ENCODE measurements around the gene PGAP3. TPM values are rescaled to one million over a fixed set of nuclear protein-coding genes. Genes with fewer than 3 reads are reported as not detected.

Gene PGAP3
- total RNA-seq, 1 experiment from 2014 or later, result 21.8 TPM

- TF ChIP-seq TCF7L2 (IDR thresholded peaks at IDR 0.05; ENCODE audit: low read depth, low read length), result no peak
- intact Hi-C loops (cut with micrococcal nuclease; ENCODE audit: unreplicated experiment) (no loop called here), in situ Hi-C loops (cut with HindIII; ENCODE audit: low pct_unique_long_range_greater_than_20kb, low sequenced_read_pairs) (no loop called here)
- no peak overlapping the region for H3K4me3 ChIP-seq (ENCODE audit: low read depth in 2 of 2, low read length in 2 of 2)
- DNase-seq (ENCODE audit: low read depth, low spot score) (no peak), ATAC-seq (no peak; the same call in 1 of the 2 replicates)
- no peaks in the 10 kb centered on the region for H3K27me3 ChIP-seq (ENCODE audit: control insufficient read depth, insufficient read depth, low read length)
- ChIA-PET POLR2A (no interaction called here), CTCF (interaction anchor here (0.8 to 1.7 kb wide), 6 partner anchors 13 to 67 kb away, joined by 3 to 5 read pairs (median 4); no protein-coding TSS in a partner anchor)
- no TSS peak for BruUV-seq (replicated peaks)
- no peaks in the 10 kb centered on the region for H3K36me3 ChIP-seq (ENCODE audit: control insufficient read depth, insufficient read depth, low read length)
- peak overlapping the region; percentile 54 for H3K27ac ChIP-seq (ENCODE audit: low read length)
- H3K9me3 ChIP-seq (ENCODE audit: control insufficient read depth, insufficient read depth, low read depth, low read length), result no peaks in the 10 kb centered on the region
- peaks cover 11% of the 10 kb centered on the region; the same call in 1 of the 2 replicates for H3K4me1 ChIP-seq (ENCODE audit: control insufficient read depth, insufficient read depth, low read length)
Measured at GRCh38 chr17:39651923-39652586, 35.8 kb downstream of the PGAP3 start.

GRCh38 chr17:39650121-39650579, 37.7 kb downstream of the PGAP3 start:
- Histone ChIP-seq H3K36me3 (ENCODE audit: control insufficient read depth, insufficient read depth, low read length) (no peaks in the 10 kb centered on the region), H3K9me3 (ENCODE audit: control insufficient read depth, insufficient read depth, low read depth, low read length) (no peaks in the 10 kb centered on the region), H3K27me3 (ENCODE audit: control insufficient read depth, insufficient read depth, low read length) (no peaks in the 10 kb centered on the region), H3K4me3 (ENCODE audit: low read depth in 2 of 2, low read length in 2 of 2) (no peak overlapping the region), H3K4me1 (ENCODE audit: control insufficient read depth, insufficient read depth, low read length) (peaks cover 11% of the 10 kb centered on the region; the same call in 1 of the 2 replicates), H3K27ac (ENCODE audit: low read length) (no peak overlapping the region)
- in situ Hi-C loops (cut with HindIII; ENCODE audit: low pct_unique_long_range_greater_than_20kb, low sequenced_read_pairs), result no loop called here
- BruUV-seq (replicated peaks), result no TSS peak
- intact Hi-C loops (cut with micrococcal nuclease; ENCODE audit: unreplicated experiment), result no loop called here
- TF ChIP-seq TCF7L2 (IDR thresholded peaks at IDR 0.05; ENCODE audit: low read depth, low read length) (no peak), REST (IDR thresholded peaks at IDR 0.05; ENCODE audit: insufficient read depth in 1 of 2, low read depth in 2 of 2, low read length in 1 of 2) (no peak), POLR2AphosphoS5 (IDR thresholded peaks at IDR 0.05; ENCODE audit: low read depth, low read length) (no peak), CTCF (IDR thresholded peaks at IDR 0.05) (no peak), SIN3A (IDR thresholded peaks at IDR 0.05; ENCODE audit: borderline replicate concordance, insufficient read depth, low read depth, low read length) (no peak)
- CTCF ChIA-PET, result no interaction called here
- POLR2A ChIA-PET, result interaction anchor here (0.6 kb wide), 1 partner anchor 43 kb away, joined by 18 read pairs; no protein-coding TSS in a partner anchor
- DNase-seq (ENCODE audit: low read depth, low spot score) (no peak), ATAC-seq (no peak)
